ENCODE results near the gene TSPAN8. TPM values are rescaled to one million over a fixed set of nuclear protein-coding genes. Genes with fewer than 3 reads are reported as not detected.
"Not testable (repeated sequence)": the region's sequence is repeated elsewhere in the genome, so short reads cannot be mapped to it uniquely, and the experiment has no call there.

Gene TSPAN8
- not detected in 2 replicates for total RNA-seq

- DNase-seq (ENCODE audit: low read depth in 2 of 2), result no peak
Measured at GRCh38 chr12:71157601-71158233, at the start of gene TSPAN8. Gene TSPAN8, minus strand, starts transcription at chr12:71157999. Its CDS starts 321 bp downstream, at chr12:71157678.

DNA sequence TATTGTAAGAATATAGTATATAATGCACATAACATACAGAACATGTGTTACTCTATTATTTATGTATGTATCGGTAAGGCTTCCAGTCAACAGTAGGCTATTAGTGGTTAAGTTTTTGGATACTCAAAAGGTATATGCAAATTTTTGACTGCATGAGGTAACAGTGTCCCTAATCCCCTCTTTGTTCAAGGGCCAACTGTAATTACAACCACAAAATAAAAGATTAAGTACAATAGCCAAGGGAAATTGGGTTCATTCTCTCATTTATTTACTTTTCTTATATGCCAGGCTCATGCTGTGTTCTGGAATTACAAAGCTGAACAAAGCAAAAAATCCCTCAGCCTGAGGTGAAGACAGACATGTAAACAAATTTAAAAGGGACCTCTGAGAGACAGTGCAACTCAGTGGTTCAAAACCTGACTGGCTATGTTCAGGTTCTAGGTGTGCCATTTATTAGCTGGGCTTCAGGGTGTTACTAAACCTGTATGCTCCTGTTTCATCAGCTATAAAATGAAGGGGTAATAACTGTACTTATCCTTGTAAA lies 43.4 kb upstream of the TSPAN8 start:
- DNase-seq (ENCODE audit: low read depth in 2 of 2), result no peak

DNA sequence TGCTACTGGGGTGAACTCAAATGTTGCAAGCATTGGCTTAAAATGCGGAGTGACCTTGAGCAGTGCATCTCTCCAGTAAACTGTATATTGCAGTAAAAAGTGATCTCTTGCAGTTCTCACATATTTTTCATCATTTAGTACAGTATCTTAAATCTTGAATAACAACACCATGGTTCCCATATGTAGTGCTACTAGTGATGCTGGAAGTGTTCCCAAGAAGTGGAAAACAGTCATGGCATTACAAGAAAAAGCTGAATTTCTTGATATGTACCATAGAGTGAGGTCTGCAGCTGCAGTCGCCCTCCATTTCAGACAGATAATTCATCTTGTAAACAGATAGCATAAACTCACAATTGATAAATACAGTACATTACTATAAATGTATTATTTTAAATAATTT lies 42.9 kb upstream of the TSPAN8 start:
- no peak for DNase-seq (ENCODE audit: low read depth in 2 of 2)

- DNase-seq (ENCODE audit: low read depth in 2 of 2), result no peak
Measured at GRCh38 chr12:71197460-71197859, 39.7 kb upstream of the TSPAN8 start.

- DNase-seq (ENCODE audit: low read depth in 2 of 2), result no peak
Measured at GRCh38 chr12:71195338-71195896, 37.6 kb upstream of the TSPAN8 start.

DNA sequence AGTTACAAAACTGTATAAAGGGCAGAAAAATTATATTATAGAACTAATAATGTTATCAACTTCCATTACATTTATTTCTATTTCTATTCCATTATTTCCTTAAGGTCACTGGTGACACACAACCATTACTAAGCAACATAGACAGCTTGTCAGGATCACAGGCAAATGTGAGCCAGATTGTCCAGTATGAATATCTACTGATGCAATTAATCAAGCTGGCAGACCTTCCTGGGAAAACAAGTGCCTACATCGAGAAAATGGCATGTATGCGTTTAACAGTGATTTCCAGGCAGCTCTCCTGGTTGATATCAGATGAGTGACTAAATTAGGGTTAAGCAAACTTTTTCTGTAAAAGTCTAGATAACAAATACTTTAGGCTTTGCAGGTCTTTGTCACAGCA lies 36.9 kb upstream of the TSPAN8 start:
- no peak for DNase-seq (ENCODE audit: low read depth in 2 of 2)

DNA sequence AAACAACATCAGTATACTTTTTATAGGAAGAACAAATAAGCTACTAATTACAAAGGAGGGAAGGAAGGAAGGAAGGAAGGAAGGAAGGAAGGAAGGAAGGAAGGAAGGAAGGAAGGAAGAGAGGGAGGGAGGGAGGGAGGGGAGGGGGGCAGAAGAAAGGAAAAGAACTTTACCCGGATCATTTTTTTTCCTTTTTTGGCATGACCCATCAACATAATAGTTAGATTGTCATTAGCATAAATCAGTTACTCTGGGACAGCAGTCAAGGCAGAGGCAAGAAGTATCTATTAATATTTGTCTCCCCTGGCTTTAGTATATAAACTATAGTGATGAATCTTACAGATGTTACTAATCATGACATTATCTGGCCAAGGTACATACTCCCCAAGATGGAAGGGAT lies 35.2 kb upstream of the TSPAN8 start:
- DNase-seq (ENCODE audit: low read depth in 2 of 2), result no peak

GRCh38 chr12:71191509-71192196 lies 33.9 kb upstream of the TSPAN8 start:
- no peak for DNase-seq (ENCODE audit: low read depth in 2 of 2)

- DNase-seq (ENCODE audit: low read depth in 2 of 2), result no peak
Measured at GRCh38 chr12:71190822-71191221, 33.0 kb upstream of the TSPAN8 start.

GRCh38 chr12:71187379-71187778 lies 29.6 kb upstream of the TSPAN8 start:
- no peak for DNase-seq (ENCODE audit: low read depth in 2 of 2)

- DNase-seq (ENCODE audit: low read depth in 2 of 2), result no peak
Measured at GRCh38 chr12:71186571-71187288, 28.9 kb upstream of the TSPAN8 start.

DNA sequence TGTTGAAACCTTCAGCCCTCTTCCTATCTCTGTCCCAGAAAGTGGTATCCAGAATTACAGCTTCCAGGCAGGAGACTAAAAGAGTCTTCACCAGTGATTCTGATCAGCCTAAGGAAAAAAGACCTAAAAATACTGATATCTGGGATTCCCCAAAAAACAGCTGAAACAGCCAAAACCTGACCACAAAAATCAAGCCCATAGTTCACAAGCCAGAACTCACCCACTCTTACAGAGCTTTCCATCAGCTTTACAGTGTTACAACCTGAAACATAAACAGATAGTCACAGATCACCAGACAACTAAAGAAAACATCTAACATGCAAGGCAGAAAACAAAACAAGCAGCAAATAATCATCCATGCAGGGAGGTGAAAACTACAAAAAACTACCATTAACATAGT lies 26.0 kb upstream of the TSPAN8 start:
- DNase-seq (ENCODE audit: low read depth in 2 of 2), result no peak

DNA sequence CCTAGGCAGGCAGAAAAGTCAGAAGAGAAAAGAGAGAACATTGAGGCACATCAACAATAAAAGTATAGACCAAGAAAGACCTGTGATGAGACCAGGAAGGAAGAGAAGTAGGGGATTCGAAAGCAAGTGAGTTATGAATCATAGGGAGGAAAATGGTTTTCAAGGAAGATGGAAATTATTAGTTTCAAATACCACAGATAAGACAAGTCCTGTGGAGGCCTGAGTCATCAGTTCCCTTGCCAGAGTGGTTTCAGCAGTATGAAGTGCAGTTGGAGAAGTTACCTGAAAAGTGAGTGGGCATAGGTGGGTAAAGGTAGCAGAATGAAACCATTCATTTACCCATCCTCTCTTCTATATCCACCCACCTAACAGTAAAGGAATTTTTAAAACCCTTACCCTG lies 25.2 kb upstream of the TSPAN8 start:
- no peak for DNase-seq (ENCODE audit: low read depth in 2 of 2)

DNA sequence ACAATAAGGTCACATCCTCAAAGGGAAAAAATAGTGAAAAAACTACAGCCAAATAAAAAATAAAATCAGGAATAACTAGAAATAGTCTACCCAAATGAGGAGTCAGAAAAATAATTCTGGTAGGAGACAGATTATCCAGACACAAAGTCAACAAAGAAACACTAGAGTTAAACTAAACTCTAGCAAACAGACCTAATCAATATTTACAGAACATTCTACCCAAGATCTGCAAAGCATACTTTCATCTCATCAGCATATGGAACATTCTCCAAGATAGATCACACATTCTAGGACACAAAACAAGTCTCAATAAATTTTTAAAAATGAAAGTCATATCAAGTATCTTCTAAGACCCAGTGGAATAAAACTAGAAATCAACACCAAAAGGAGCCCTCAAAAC lies 20.4 kb upstream of the TSPAN8 start:
- no peak for DNase-seq (ENCODE audit: low read depth in 2 of 2)

DNA sequence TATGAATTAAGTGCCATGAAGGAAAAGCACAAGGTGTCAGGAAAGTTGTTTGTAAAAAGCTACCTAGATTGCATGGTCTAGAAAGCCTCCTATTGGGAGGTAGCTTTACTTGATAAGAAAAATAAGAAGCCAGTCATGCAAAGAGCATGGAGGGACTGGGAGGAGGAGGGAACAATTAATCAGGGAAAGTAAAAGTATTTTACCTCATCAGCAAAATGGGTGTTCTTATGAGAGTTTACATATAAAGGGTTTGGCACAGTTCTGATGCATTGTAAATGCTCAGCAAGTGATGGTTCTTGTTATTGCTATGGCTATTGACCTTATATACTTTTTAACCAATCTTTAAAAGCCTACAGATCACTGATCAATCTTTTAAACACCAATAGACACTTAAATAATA lies 17.0 kb upstream of the TSPAN8 start:
- no peak for DNase-seq (ENCODE audit: low read depth in 2 of 2)

DNA sequence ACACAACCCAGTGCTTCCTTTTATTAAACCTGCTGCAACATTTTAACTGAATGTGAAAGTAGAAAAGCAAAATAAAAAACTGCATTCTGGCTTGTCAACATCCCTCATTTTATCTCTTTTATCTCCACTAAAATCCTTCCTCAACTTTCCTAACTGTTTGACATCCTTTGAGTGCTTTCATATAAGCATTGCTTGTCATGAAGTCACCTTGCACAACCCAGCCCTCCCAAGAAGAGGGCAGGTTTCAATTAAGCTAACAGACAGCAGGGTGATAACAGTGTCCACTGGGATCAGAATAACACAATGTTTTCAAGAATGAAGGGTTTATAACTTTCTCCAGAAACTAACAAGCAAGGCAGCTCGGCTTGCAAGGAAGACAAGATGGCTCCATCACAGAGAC lies 16.3 kb upstream of the TSPAN8 start:
- no peak for DNase-seq (ENCODE audit: low read depth in 2 of 2)

GRCh38 chr12:71170456-71170855 lies 12.7 kb upstream of the TSPAN8 start:
- no peak for DNase-seq (ENCODE audit: low read depth in 2 of 2)

- DNase-seq (ENCODE audit: low read depth in 2 of 2), result no peak
Measured at GRCh38 chr12:71169286-71169685, 11.5 kb upstream of the TSPAN8 start.

GRCh38 chr12:71166862-71167496 lies 9.2 kb upstream of the TSPAN8 start:
- DNase-seq (ENCODE audit: low read depth in 2 of 2), result no peak

- no peak for DNase-seq (ENCODE audit: low read depth in 2 of 2)
Measured at GRCh38 chr12:71166280-71166679, 8.5 kb upstream of the TSPAN8 start.

- DNase-seq (ENCODE audit: low read depth in 2 of 2), result not testable (repeated sequence)
Measured at GRCh38 chr12:71165780-71166179, 8.0 kb upstream of the TSPAN8 start.
